Heart left ventricle (tissue), 13 donors: ENCODE results near the gene LYRM7.

Experiments used
- POLR2A ChIP-seq, 2 donors: fragments of 450-650 bp; IDR thresholded peaks; one replicate each; pipeline ENCODE4 v1.6.1; 2017; ENCODE audit warnings: antibody characterized with exemption in 2 of 2, mild to moderate bottlenecking in 2 of 2, moderate library complexity in 2 of 2
- TF ChIP-seq, protein P1 (sequence below), 12 donors: fragments of 200-600 bp; sonication (generic) in 4 of 12; IDR thresholded peaks; one replicate each; pipeline versions ENCODE4 v1.5.0 to v1.8.0; 2018 to 2022; ENCODE audit warnings: antibody characterized with exemption in 12 of 12, mild to moderate bottlenecking in 5 of 12
- donor health status: ischemic (EF 13 %, LVEDD 7.1; RV severe dilation, severe dysfunction).
- donor health status: DM: no; HTN: yes; CAD: no.
- donor health status: DM: no; HTN: no; CAD: no.
- donor health status: ischemic (EF 25% LVEDD 6.9; RV normal size, moderate dysfunction).
- donor health status: ischemic (EF 25% LVEDD 5.7; RV mildly dilated, moderate dysfunction).
- donor health status: ischemic (EF 35%, LVEDD 5.7; RV mildly dilated, moderate dysfunction).
- donor health status: nonischemic (EF 11% LVEDD 7.7; RV severe dilation, severe dysfunction).
- donor health status: DM: yes; HTN: yes; CAD: no.
- donor health status: PGD.
- donor health status: ischemic (EF 29% LVEDD 5.4; RV normal size, mild dysfunction).
- donor health status: nonischemic (EF 23%, LVEDD 6.1; RV moderate dilation, normal function).

DNA sequence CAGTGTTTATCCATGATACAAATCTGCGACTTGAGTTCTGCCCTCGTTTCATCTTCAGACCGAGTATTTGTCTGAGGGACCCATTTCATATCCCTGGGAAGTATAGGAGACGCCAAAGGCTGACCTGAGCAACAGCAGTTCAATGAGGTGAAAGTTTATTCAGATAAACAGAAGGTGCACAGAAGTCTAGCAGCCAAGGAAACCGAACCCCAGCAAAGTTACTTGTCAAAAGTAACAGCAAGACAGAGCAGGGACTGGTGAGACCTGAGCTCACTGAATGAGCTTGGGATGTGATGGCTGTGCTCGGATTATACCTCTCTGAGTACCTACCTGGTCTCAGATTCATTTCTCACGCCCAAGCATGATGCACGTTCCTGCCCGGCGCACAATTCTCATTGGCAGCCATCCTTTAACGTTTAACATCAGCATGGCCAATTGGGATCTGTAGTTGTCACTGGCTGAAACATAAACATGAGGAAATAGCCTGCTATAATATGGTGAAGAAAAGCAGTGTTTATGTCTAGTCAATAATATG lies 599 bp downstream of the LYRM7 start:
- TF ChIP-seq, protein P1, sequence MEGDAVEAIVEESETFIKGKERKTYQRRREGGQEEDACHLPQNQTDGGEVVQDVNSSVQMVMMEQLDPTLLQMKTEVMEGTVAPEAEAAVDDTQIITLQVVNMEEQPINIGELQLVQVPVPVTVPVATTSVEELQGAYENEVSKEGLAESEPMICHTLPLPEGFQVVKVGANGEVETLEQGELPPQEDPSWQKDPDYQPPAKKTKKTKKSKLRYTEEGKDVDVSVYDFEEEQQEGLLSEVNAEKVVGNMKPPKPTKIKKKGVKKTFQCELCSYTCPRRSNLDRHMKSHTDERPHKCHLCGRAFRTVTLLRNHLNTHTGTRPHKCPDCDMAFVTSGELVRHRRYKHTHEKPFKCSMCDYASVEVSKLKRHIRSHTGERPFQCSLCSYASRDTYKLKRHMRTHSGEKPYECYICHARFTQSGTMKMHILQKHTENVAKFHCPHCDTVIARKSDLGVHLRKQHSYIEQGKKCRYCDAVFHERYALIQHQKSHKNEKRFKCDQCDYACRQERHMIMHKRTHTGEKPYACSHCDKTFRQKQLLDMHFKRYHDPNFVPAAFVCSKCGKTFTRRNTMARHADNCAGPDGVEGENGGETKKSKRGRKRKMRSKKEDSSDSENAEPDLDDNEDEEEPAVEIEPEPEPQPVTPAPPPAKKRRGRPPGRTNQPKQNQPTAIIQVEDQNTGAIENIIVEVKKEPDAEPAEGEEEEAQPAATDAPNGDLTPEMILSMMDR (IDR thresholded peaks at IDR 0.05), result no peak
- TF ChIP-seq POLR2A (IDR thresholded peaks at IDR 0.05), result no peak
